GM23248 (cell line): Measurements from ENCODE around the gene CCNYL1. TPM values are rescaled to one million over a fixed set of nuclear protein-coding genes. Genes with fewer than 3 reads are reported as not detected.

ENCODE experiments used
- DNase-seq: peaks from one replicate; pipeline ENCODE4 v3.0.0-alpha.2; 2015
- H2AFZ ChIP-seq: fragments of 200-600 bp; sonication (generic); 2 replicates; pipeline ENCODE4 v1.6.1; 2016; ENCODE audit warnings: antibody characterized with exemption
- H3F3A ChIP-seq: fragments of 200-600 bp; sonication (generic); 2 replicates; pipeline ENCODE4 v1.6.1; 2016; ENCODE audit warnings: mild to moderate bottlenecking, antibody characterized with exemption, mixed run types; ENCODE audit not compliant: insufficient read depth
- H3K27ac ChIP-seq: fragments of 200-600 bp; sonication (generic); 2 replicates; pipeline ENCODE4 v1.5.1; 2016; ENCODE audit warnings: mild to moderate bottlenecking
- H3K27me3 ChIP-seq: fragments of 200-600 bp; sonication (generic); replicated peaks from 2 replicates; pipeline ENCODE4 v1.6.1; 2016; ENCODE audit warnings: mild to moderate bottlenecking; ENCODE audit not compliant: insufficient read depth
- H3K36me3 ChIP-seq: fragments of 200-600 bp; sonication (generic); 2 replicates; pipeline ENCODE4 v1.6.1; 2016; ENCODE audit warnings: low read depth, mild to moderate bottlenecking
- H3K4me1 ChIP-seq: fragments of 200-600 bp; sonication (generic); 2 replicates; pipeline ENCODE4 v1.6.1; 2016; ENCODE audit warnings: mild to moderate bottlenecking; ENCODE audit not compliant: insufficient read depth
- H3K4me2 ChIP-seq: fragments of 200-600 bp; sonication (generic); one replicate; pipeline ENCODE4 v1.6.1; 2016; ENCODE audit warnings: mild to moderate bottlenecking; ENCODE audit not compliant: unreplicated experiment
- H3K4me3 ChIP-seq: fragments of 200-600 bp; sonication (generic); 2 replicates; pipeline ENCODE4 v1.5.1; 2016; ENCODE audit warnings: mild to moderate bottlenecking
- H3K79me2 ChIP-seq: fragments of 200-600 bp; sonication (generic); 2 replicates; pipeline ENCODE4 v1.6.1; 2016; ENCODE audit warnings: mild to moderate bottlenecking; ENCODE audit not compliant: insufficient read depth
- H3K9ac ChIP-seq: fragments of 200-600 bp; sonication (generic); 2 replicates; pipeline ENCODE4 v1.6.1; 2016; ENCODE audit warnings: mild to moderate bottlenecking
- H3K9me2 ChIP-seq: fragments of 200-600 bp; sonication (generic); 2 replicates; pipeline ENCODE4 v1.6.1; 2016; ENCODE audit warnings: mixed run types, mild to moderate bottlenecking, moderate library complexity; ENCODE audit not compliant: insufficient read depth
- H3K9me3 ChIP-seq: fragments of 200-600 bp; sonication (generic); one replicate; pipeline ENCODE4 v1.6.1; 2017; ENCODE audit warnings: low read depth
- H4K20me1 ChIP-seq: fragments of 200-600 bp; sonication (generic); 2 replicates; pipeline ENCODE4 v1.6.0; 2016; ENCODE audit not compliant: insufficient read depth
- EZH2 ChIP-seq: fragments of 200-600 bp; sonication (generic); IDR thresholded peaks from 2 replicates; pipeline ENCODE4 v1.6.1; 2018; ENCODE audit warnings: antibody characterized with exemption, mild to moderate bottlenecking; ENCODE audit not compliant: insufficient read depth, poor library complexity, severe bottlenecking
- EZH2phosphoT487 ChIP-seq: fragments of 200-600 bp; sonication (generic); IDR thresholded peaks from 2 replicates; pipeline ENCODE4 v1.6.1; 2018; ENCODE audit warnings: antibody characterized with exemption, moderate library complexity, mild to moderate bottlenecking, low read depth; ENCODE audit not compliant: insufficient read depth
- WGBS, 2 experiments: methylation state at CpG; one replicate each; pipeline ENCODE4 v1.1.6; 2015 to 2017; ENCODE audit warnings: low lambda C conversion rate in 2 of 2, low coverage in 1 of 2; ENCODE audit errors: missing lambda C conversion rate in 2 of 2; 5-methylcytosine and 5-hydroxymethylcytosine counted together
- in situ Hi-C: fragments of 300-500 bp; cut with MboI; formaldehyde crosslinking; loops from 2 replicates; pipeline ENCODE4 v1.15.0; 2020
- polyA plus RNA-seq: library from polyadenylated mRNA; unstranded; fragments of >200 nt; fragmentation: Nextera tagmentation; extraction: Ambion mirVana; gene quantifications from 2 replicates; pipeline ENCODE4 v1.2.1, GENCODE V29; 2016
- small RNA-seq: library from RNA; depleted of rRNA; stranded (forward); fragments of <200 nt; gene quantifications from one replicate; pipeline ENCODE3, GENCODE V24; 2014; ENCODE audit warnings: low read depth, low replicate concordance
- total RNA-seq: library from RNA; depleted of rRNA; stranded (reverse); fragments of >200 nt; shearing (Covaris generic); gene quantifications from 2 replicates; pipeline ENCODE4 v1.2.3, GENCODE V29; 2014; rRNA removed

CCNYL1 gene
- total and polyA plus RNA-seq, 2 experiments from 2014 or later = 12.5 to 12.7 TPM

GRCh38 chr2:207792244-207792785 lies 80.9 kb downstream of the CCNYL1 start:
- Histone ChIP-seq H3K4me2 (peak overlapping the region; percentile 16), H4K20me1 (no peaks in the 10 kb centered on the region), H3K4me3 (no peak overlapping the region), H2AFZ (peak overlapping the region; percentile 80), H3F3A (no peaks in the 10 kb centered on the region), H3K27ac (no peak overlapping the region), H3K9me3 (no peaks in the 10 kb centered on the region), H3K9ac (no peak overlapping the region), H3K9me2 (no peaks in the 10 kb centered on the region), H3K79me2 (no peaks in the 10 kb centered on the region), H3K36me3 (no peaks in the 10 kb centered on the region), H3K27me3 (no peaks in the 10 kb centered on the region), H3K4me1 (peaks cover 5% of the 10 kb centered on the region)
- WGBS, 2 experiments = 39 to 41% methylated on average over 6 of the region's 6 CpGs
- peak; percentile 74 for DNase-seq
- TF ChIP-seq EZH2 (no peak), EZH2phosphoT487 (no peak)
- in situ Hi-C loops = no loop called here

- WGBS, 2 experiments = 56 to 61% methylated on average over 8 of the region's 8 CpGs
- no peaks in the 10 kb centered on the region for H3K9me2 ChIP-seq
- H3F3A ChIP-seq = no peaks in the 10 kb centered on the region
- no peaks in the 10 kb centered on the region for H4K20me1 ChIP-seq
- H3K27ac ChIP-seq = no peak overlapping the region
- H3K36me3 ChIP-seq = no peaks in the 10 kb centered on the region
- H2AFZ ChIP-seq = no peak overlapping the region
- peaks cover 5% of the 10 kb centered on the region for H3K4me1 ChIP-seq
- no peaks in the 10 kb centered on the region for H3K9me3 ChIP-seq
- no peaks in the 10 kb centered on the region for H3K27me3 ChIP-seq
- no peak overlapping the region for H3K4me3 ChIP-seq
- TF ChIP-seq EZH2phosphoT487 (no peak), EZH2 (no peak)
- no peak overlapping the region for H3K4me2 ChIP-seq
- no peaks in the 10 kb centered on the region for H3K79me2 ChIP-seq
- DNase-seq = no peak
- no peak overlapping the region for H3K9ac ChIP-seq
- in situ Hi-C loops = no loop called here
Measured at GRCh38 chr2:207796585-207797350, 85.3 kb downstream of the CCNYL1 start.

GRCh38 chr2:207801259-207801658 lies 89.8 kb downstream of the CCNYL1 start:
- H3K36me3 ChIP-seq = no peaks in the 10 kb centered on the region
- H2AFZ ChIP-seq = no peak overlapping the region
- no peak overlapping the region for H3K27ac ChIP-seq
- in situ Hi-C loops = no loop called here
- no peaks in the 10 kb centered on the region for H3K79me2 ChIP-seq
- H3K4me1 ChIP-seq = peaks cover 13% of the 10 kb centered on the region; the same call in 1 of the 2 replicates
- no peak overlapping the region for H3K4me2 ChIP-seq
- TF ChIP-seq EZH2 (no peak), EZH2phosphoT487 (no peak)
- no peaks in the 10 kb centered on the region for H3F3A ChIP-seq
- no peaks in the 10 kb centered on the region for H3K27me3 ChIP-seq
- DNase-seq = no peak
- H3K9me2 ChIP-seq = no peaks in the 10 kb centered on the region
- H4K20me1 ChIP-seq = no peaks in the 10 kb centered on the region
- no peak overlapping the region for H3K4me3 ChIP-seq
- WGBS, 2 experiments = 17 to 24% methylated on average over 3 of the region's 3 CpGs
- no peaks in the 10 kb centered on the region for H3K9me3 ChIP-seq
- no peak overlapping the region for H3K9ac ChIP-seq

DNA sequence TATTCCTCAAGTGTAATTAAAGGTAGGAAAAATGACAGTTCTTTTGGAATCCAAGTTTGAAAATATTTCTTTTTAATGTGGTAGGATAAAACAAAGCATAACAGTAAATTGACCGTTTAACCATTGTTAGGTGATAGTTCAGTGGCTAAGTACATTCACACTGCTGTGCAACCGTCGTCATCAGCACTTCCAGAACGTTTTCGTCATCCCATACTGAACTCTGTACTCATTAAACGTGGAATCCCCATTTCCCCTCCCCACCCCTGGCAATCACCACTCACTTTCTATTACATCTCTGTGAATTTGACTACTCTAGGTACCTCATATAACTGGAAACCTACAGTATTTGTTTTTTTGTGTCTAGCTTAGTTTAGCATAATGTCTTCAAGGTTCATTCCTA lies 91.2 kb downstream of the CCNYL1 start:
- Histone ChIP-seq H3K9me3 (no peaks in the 10 kb centered on the region), H3K9me2 (no peaks in the 10 kb centered on the region), H3K9ac (no peak overlapping the region), H3K36me3 (no peaks in the 10 kb centered on the region), H3K4me3 (no peak overlapping the region), H3F3A (no peaks in the 10 kb centered on the region), H3K27ac (no peak overlapping the region), H3K4me2 (no peak overlapping the region), H4K20me1 (no peaks in the 10 kb centered on the region), H3K79me2 (no peaks in the 10 kb centered on the region), H3K4me1 (peaks cover 13% of the 10 kb centered on the region; the same call in 1 of the 2 replicates), H2AFZ (no peak overlapping the region), H3K27me3 (no peaks in the 10 kb centered on the region)
- WGBS, 2 experiments = 61 to 76% methylated on average over 6 of the region's 6 CpGs
- in situ Hi-C loops = no loop called here
- DNase-seq = no peak
- TF ChIP-seq EZH2 = no peak
- no peak for TF ChIP-seq EZH2phosphoT487

Small RNA genes within 50 kb of the gene (small RNA-seq; reads per million reads assigned to genes)
- gene RF00019 = not detected
- not detected for gene RNU6-664P

Other genes with a start within 250 kb of the CCNYL1 start
- gene CREB1, start 181.7 kb upstream of the CCNYL1 start, total RNA-seq = 44.5 and 71.8 TPM in 2 replicates
- 35.9 and 37.7 TPM in 2 replicates for gene CREB1, start 181.7 kb upstream of the CCNYL1 start, polyA plus RNA-seq
- gene METTL21A, start 86.2 kb upstream of the CCNYL1 start, total RNA-seq = 22.0 and 23.3 TPM in 2 replicates
- 21.3 and 22.0 TPM in 2 replicates for gene METTL21A, start 86.2 kb upstream of the CCNYL1 start, polyA plus RNA-seq
- under 0.01 and 0.13 TPM in 2 replicates for gene FZD5, start 58.3 kb downstream of the CCNYL1 start, total RNA-seq
- gene FZD5, start 58.3 kb downstream of the CCNYL1 start, polyA plus RNA-seq = 0.13 and 0.15 TPM in 2 replicates